Mesenchymal stem cell (in vitro differentiated cells and primary cell): ENCODE results near the gene TSC2.
"Not testable (repeated sequence)": the region's sequence is repeated elsewhere in the genome, so short reads cannot be mapped to it uniquely, and the experiment has no call there.

Experiments used
- DNase-seq: peaks from one replicate; pipeline ENCODE4 v3.0.0-alpha.2; 2013
- H2AFZ ChIP-seq: one replicate; pipeline ENCODE4 v1.6.1; 2013; ENCODE audit warnings: low read depth, mild to moderate bottlenecking, control low read depth, inconsistent platforms, low read length, moderate library complexity
- H2AK5ac ChIP-seq: 2 replicates; pipeline ENCODE4 v1.6.1; 2013; ENCODE audit warnings: low read length, moderate library complexity, mild to moderate bottlenecking, inconsistent platforms; ENCODE audit not compliant: severe bottlenecking
- H2BK120ac ChIP-seq: one replicate; pipeline ENCODE4 v1.6.1; 2013; ENCODE audit warnings: low read depth, mild to moderate bottlenecking, inconsistent platforms, low read length, moderate library complexity
- H2BK12ac ChIP-seq, 2 experiments: one replicate each; pipeline ENCODE4 v1.6.1; 2013; ENCODE audit warnings: inconsistent platforms in 2 of 2, low read length in 2 of 2, mild to moderate bottlenecking in 2 of 2, moderate library complexity in 2 of 2, control low read depth in 1 of 2
- H2BK15ac ChIP-seq: one replicate; pipeline ENCODE4 v1.6.1; 2013; ENCODE audit warnings: mild to moderate bottlenecking, low read depth, inconsistent platforms; ENCODE audit not compliant: poor library complexity, severe bottlenecking
- H2BK5ac ChIP-seq: 2 replicates; pipeline ENCODE4 v1.6.1; 2013; ENCODE audit warnings: low read depth, mild to moderate bottlenecking, low read length, control low read depth, inconsistent platforms; ENCODE audit not compliant: poor library complexity, severe bottlenecking
- H3K14ac ChIP-seq, 2 experiments: one replicate each; pipeline ENCODE4 v1.6.1; 2013; ENCODE audit warnings: inconsistent platforms in 2 of 2, low read length in 2 of 2, control low read depth in 1 of 2, mild to moderate bottlenecking in 1 of 2, moderate library complexity in 1 of 2
- H3K18ac ChIP-seq, 2 experiments: one replicate each; pipeline ENCODE4 v1.6.1; 2013; ENCODE audit warnings: inconsistent platforms in 2 of 2, low read length in 2 of 2, control low read depth in 1 of 2, low read depth in 1 of 2, mild to moderate bottlenecking in 1 of 2
- H3K23ac ChIP-seq, 2 experiments: one replicate each; pipeline ENCODE4 v1.6.1; 2013; ENCODE audit warnings: inconsistent platforms in 2 of 2, low read length in 2 of 2, mild to moderate bottlenecking in 2 of 2, moderate library complexity in 2 of 2, control low read depth in 1 of 2
- H3K27ac ChIP-seq: 2 replicates; pipeline ENCODE4 v1.5.1; 2013; ENCODE audit warnings: mild to moderate bottlenecking, moderate library complexity, low read length, control low read depth, inconsistent platforms; ENCODE audit not compliant: poor library complexity, severe bottlenecking
- H3K27me3 ChIP-seq, 2 experiments: 2 replicates each; pipeline versions ENCODE4 v1.6.1 to v1.7.0; 2013; ENCODE audit warnings: low read length in 2 of 2, mild to moderate bottlenecking in 2 of 2, moderate library complexity in 2 of 2, control low read depth in 1 of 2, inconsistent platforms in 1 of 2; ENCODE audit not compliant: control insufficient read depth in 1 of 2, insufficient read depth in 1 of 2
- H3K36me3 ChIP-seq, 2 experiments: 2 replicates each; pipeline versions ENCODE4 v1.6.1 to v1.7.0; 2013; ENCODE audit warnings: low read length in 2 of 2, control low read depth in 1 of 2, inconsistent platforms in 1 of 2, low read depth in 1 of 2, mild to moderate bottlenecking in 1 of 2; ENCODE audit not compliant: insufficient read depth in 2 of 2, control insufficient read depth in 1 of 2
- H3K4ac ChIP-seq, 2 experiments: one replicate each; pipeline ENCODE4 v1.6.1; 2013; ENCODE audit warnings: inconsistent platforms in 2 of 2, low read length in 2 of 2, mild to moderate bottlenecking in 2 of 2, moderate library complexity in 2 of 2, control low read depth in 1 of 2, low read depth in 1 of 2
- H3K4me1 ChIP-seq: 2 replicates; pipeline ENCODE4 v1.6.1; 2013; ENCODE audit warnings: low read depth, low read length, control low read depth; ENCODE audit not compliant: control insufficient read depth, insufficient read depth
- H3K4me2 ChIP-seq: 2 replicates; pipeline ENCODE4 v1.6.1; 2013; ENCODE audit warnings: low read length, mild to moderate bottlenecking, inconsistent platforms; ENCODE audit not compliant: poor library complexity, severe bottlenecking
- H3K4me3 ChIP-seq, 2 experiments: 2 replicates each; pipeline versions ENCODE4 v1.5.1 to v1.7.0; 2013; ENCODE audit warnings: low read length in 2 of 2, mild to moderate bottlenecking in 2 of 2, control low read depth in 1 of 2, low read depth in 1 of 2; ENCODE audit not compliant: insufficient read depth in 1 of 2
- H3K79me1 ChIP-seq: replicated peaks from 2 replicates; pipeline ENCODE4 v1.6.1; 2013; ENCODE audit warnings: mild to moderate bottlenecking, control low read depth, low read length, inconsistent platforms; ENCODE audit not compliant: poor library complexity, severe bottlenecking
- H3K9ac ChIP-seq: 2 replicates; pipeline ENCODE4 v1.7.0; 2013; ENCODE audit warnings: mild to moderate bottlenecking, low read length, moderate library complexity
- H3K9me3 ChIP-seq: 2 replicates; pipeline ENCODE4 v1.7.0; 2013; ENCODE audit warnings: mild to moderate bottlenecking, low read length; ENCODE audit not compliant: control insufficient read depth
- H4K8ac ChIP-seq: one replicate; pipeline ENCODE4 v1.6.1; 2013; ENCODE audit warnings: inconsistent platforms, mild to moderate bottlenecking, low read length, moderate library complexity
- H4K91ac ChIP-seq: one replicate; pipeline ENCODE4 v1.6.1; 2013; ENCODE audit warnings: mild to moderate bottlenecking, low read length, inconsistent platforms
- WGBS: methylation state at CpG from one replicate; pipeline ENCODE4 v1.1.7; 2013; ENCODE audit warnings: mixed read lengths; 5-methylcytosine and 5-hydroxymethylcytosine counted together

The TSC2 gene

DNA sequence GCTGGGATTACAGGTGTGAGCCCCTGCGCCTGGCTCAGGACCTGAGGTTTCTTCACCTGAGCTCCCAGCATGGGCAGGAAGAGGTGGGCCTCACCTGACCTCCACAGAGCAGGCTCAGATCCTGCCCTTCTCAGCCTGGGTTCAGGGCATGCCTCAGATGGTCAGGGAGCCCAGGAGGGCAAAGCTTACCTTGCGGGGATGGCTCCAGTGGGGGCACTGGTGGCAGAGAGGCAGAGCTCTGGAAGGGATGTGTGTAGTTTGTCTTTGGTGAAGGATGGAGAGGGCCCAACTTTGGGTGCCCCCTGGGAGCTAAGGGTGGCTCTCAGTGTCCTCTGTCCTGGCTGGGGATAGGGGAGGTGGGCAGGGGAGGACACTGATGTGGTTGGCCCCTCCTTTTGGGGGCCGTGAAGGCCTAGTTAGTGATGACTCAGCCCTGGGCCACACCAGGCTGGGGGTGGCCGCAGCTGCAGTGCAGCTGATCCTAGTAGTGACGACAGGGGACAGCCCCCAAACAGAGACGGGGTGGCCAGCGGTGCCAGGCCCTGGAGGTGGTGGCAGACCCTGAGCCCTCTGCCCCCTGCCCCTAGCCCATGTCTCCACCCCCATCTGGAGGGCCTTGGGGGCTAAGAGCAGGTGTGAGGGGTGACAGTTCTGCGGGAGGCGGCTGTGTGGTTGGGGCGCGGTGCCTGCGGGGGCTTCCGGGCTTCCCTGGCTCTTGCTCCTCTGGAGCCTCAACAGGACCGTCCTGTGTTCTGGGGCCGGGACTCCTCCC is 15.3 kb upstream of the TSC2 start:
- Histone ChIP-seq H3K4me3 (no peak overlapping the region), H2BK5ac (no peak overlapping the region), H2AFZ (no peak overlapping the region), H3K36me3 (peaks cover 0 to 60% of the 10 kb centered on the region in 2 experiments), H3K18ac (peak overlapping the region; percentile 60 to 94), H3K4me1 (peaks cover 86% of the 10 kb centered on the region), H3K27ac (peak overlapping the region; percentile 82), H3K23ac (peak overlapping the region; percentile 37 to 46), H3K79me1 (peaks cover 11% of the 10 kb centered on the region), H3K4me2 (peak overlapping the region; percentile 61), H2BK12ac (peak overlapping the region; percentile 29 to 93), H4K8ac (peak overlapping the region; percentile 69), H2BK120ac (peak overlapping the region; percentile 93), H4K91ac (peak overlapping the region; percentile 78), H3K9ac (peak overlapping the region; percentile 70), H3K4ac (peak overlapping the region; percentile 92), H3K14ac (no peak overlapping the region), H2BK15ac (peak overlapping the region; percentile 92), H2AK5ac (peak overlapping the region; percentile 66), H3K27me3 (peaks cover 0 to 7% of the 10 kb centered on the region in 2 experiments), H3K9me3 (no peaks in the 10 kb centered on the region)
- peak; percentile 66 for DNase-seq
- WGBS, result 70% methylated on average over 13 of the region's 15 CpGs

GRCh38 chr16:2033057-2033908 is 14.5 kb upstream of the TSC2 start:
- peaks cover 0 to 68% of the 10 kb centered on the region in 2 experiments for H3K36me3 ChIP-seq

GRCh38 chr16:2033909-2034695 is 13.7 kb upstream of the TSC2 start:
- peak overlapping the region; percentile 47 for H2AK5ac ChIP-seq
- H4K91ac ChIP-seq, result peak overlapping the region; percentile 78
- peak overlapping the region; percentile 36 for H2AFZ ChIP-seq
- peaks cover 16% of the 10 kb centered on the region for H3K79me1 ChIP-seq
- H3K23ac ChIP-seq, result peak overlapping the region in 1 of 2 experiments; percentile 34
- H2BK12ac ChIP-seq, result peak overlapping the region; percentile 76 to 93
- H3K4ac ChIP-seq, result peak overlapping the region; percentile 92 to 97
- peaks cover 85% of the 10 kb centered on the region for H3K4me1 ChIP-seq
- H3K36me3 ChIP-seq, result peaks cover 0 to 68% of the 10 kb centered on the region in 2 experiments
- not testable (repeated sequence) for H3K27me3 ChIP-seq, DNase-seq, H3K9me3 ChIP-seq
- H4K8ac ChIP-seq, result peak overlapping the region; percentile 69
- peak overlapping the region; percentile 24 to 35 for H3K4me3 ChIP-seq
- H3K9ac ChIP-seq, result peak overlapping the region; percentile 70
- peak overlapping the region; percentile 93 for H2BK120ac ChIP-seq
- H2BK5ac ChIP-seq, result peak overlapping the region; percentile 87
- 74% methylated on average over 8 of the region's 32 CpGs for WGBS
- H2BK15ac ChIP-seq, result peak overlapping the region; percentile 92
- H3K18ac ChIP-seq, result peak overlapping the region; percentile 60 to 94
- peak overlapping the region; percentile 61 for H3K4me2 ChIP-seq
- H3K14ac ChIP-seq, result peak overlapping the region in 1 of 2 experiments; percentile 96
- H3K27ac ChIP-seq, result peak overlapping the region; percentile 82

More at GRCh38 chr16:2033057-2033908, 14.5 kb upstream of the TSC2 start:
- Histone ChIP-seq H3K27me3 (peaks cover 0 to 1% of the 10 kb centered on the region in 2 experiments), H2AK5ac (peak overlapping the region; percentile 64), H3K4me3 (peak overlapping the region; percentile 24 to 35), H3K18ac (peak overlapping the region; percentile 60 to 94), H3K4ac (peak overlapping the region; percentile 92 to 97), H3K4me1 (peaks cover 85% of the 10 kb centered on the region), H3K9me3 (no peaks in the 10 kb centered on the region), H3K4me2 (peak overlapping the region; percentile 61), H3K27ac (peak overlapping the region; percentile 82), H4K8ac (peak overlapping the region; percentile 69), H2BK120ac (peak overlapping the region; percentile 93), H2BK15ac (peak overlapping the region; percentile 92), H3K14ac (peak overlapping the region in 1 of 2 experiments; percentile 81), H2BK12ac (peak overlapping the region; percentile 76 to 93), H3K79me1 (peaks cover 16% of the 10 kb centered on the region), H3K23ac (peak overlapping the region in 1 of 2 experiments; percentile 34), H3K9ac (peak overlapping the region; percentile 70), H4K91ac (peak overlapping the region; percentile 78), H2BK5ac (peak overlapping the region; percentile 87), H2AFZ (peak overlapping the region; percentile 36)
- 54% methylated on average over 20 of the region's 37 CpGs for WGBS
- peak; percentile 74 for DNase-seq
